OCI-LY1 (cell line): ENCODE data around the gene C8G.

Experiments
- CTCF ChIP-seq: fragments of 200-600 bp; sonication (generic), shearing (Covaris generic); IDR thresholded peaks from 2 replicates; pipeline ENCODE4 v1.5.1; 2017; ENCODE audit warnings: mild to moderate bottlenecking, antibody characterized with exemption, low read length, moderate library complexity, mixed read lengths
- EZH2 ChIP-seq: fragments of 200-600 bp; sonication (generic), shearing (Covaris generic); IDR thresholded peaks from 2 replicates; pipeline ENCODE4 v1.8.0; 2017; ENCODE audit warnings: borderline replicate concordance, mixed run types, mild to moderate bottlenecking, antibody characterized with exemption, low read length, moderate library complexity, mixed read lengths

GRCh38 chr9:136969774-136970173, 24.7 kb downstream of the C8G start:
- TF ChIP-seq CTCF = no peak
- no peak for TF ChIP-seq EZH2
